NCI-H1105 treated with DMSO at 0.1 percent for 48 hours (cell line): ENCODE results near the gene KRT34.

Experiments
- DNase-seq: peaks from one replicate; lab custom pipeline; 2025; lab: John Stamatoyannopoulos, UW

The KRT34 gene

DNA sequence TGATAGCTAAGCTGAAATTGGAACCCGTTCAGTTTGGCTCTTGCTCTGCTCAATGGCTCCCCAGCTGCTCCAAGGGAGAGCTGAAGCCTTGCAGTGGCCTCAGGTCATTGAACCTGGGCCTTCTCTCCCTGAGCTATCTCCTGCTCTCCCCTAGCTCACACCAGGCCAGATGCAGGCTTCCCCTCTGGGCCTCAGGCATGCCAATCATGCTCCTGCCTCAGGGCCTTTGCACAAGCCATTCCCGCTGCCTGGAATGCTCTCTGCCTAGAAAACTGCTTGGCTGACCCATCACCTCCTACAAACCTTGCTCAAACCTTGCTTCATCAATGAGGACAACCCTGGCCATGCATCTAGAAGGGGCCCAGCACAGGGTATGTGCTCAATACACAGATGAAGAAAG, 49.9 kb downstream of the KRT34 start:
- DNase-seq, result no peak

DNA sequence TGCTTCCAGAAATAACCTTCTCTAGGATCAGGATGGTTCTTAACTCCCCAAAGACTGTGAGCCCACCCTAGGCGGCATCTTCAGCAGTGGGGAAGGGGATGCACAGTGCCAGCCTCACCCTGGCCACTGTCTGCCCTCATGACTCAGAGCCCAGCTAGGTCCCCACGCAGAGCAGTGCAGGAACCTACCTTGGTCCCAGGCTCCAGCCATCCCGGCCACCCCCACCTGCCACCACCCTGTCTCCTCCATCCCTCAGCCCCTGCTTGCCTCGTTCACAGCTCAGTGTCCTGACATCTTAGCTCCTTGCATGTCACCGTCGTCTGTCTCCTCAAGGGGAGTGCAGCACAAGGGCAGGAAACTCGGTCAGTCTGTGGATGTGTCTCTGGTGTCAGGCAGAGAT, 50.5 kb downstream of the KRT34 start:
- no peak for DNase-seq

GRCh38 chr17:41329279-41329948, 52.7 kb downstream of the KRT34 start:
- peak; percentile 41 for DNase-seq

- DNase-seq, result no peak
Observed at GRCh38 chr17:41328207-41328606, 53.9 kb downstream of the KRT34 start.
